ENCODE measurements around the gene WDFY2. TPM values are rescaled to one million over a fixed set of nuclear protein-coding genes. Genes with fewer than 3 reads are reported as not detected.

WDFY2 gene
- total and polyA plus RNA-seq, 10 of the 15 experiments (the other 5 are each of a cell fraction or from before 2014, with no cell fraction given): 2.1 to 13.0 (median 8.1) TPM

GRCh38 chr13:51665456-51665855 lies 81.2 kb downstream of the WDFY2 start:
- Histone ChIP-seq H3K4me3 (no peak overlapping the region), H3K36me3 (ENCODE audit: control insufficient read depth in 2 of 2, insufficient read depth in 2 of 2, low read length in 1 of 2) (no peaks in the 10 kb centered on the region), H4K20me1 (ENCODE audit: control insufficient read depth, insufficient read depth) (no peaks in the 10 kb centered on the region), H2AFZ (ENCODE audit: control insufficient read depth, low read depth, low read length) (no peak overlapping the region), H3K4me1 (ENCODE audit: control insufficient read depth, insufficient read depth, low read length) (no peaks in the 10 kb centered on the region), H3K27me3 (replicated peaks in 1 of 2; ENCODE audit: control insufficient read depth in 2 of 2, insufficient read depth in 2 of 2, low read length in 1 of 2) (no peaks in the 10 kb centered on the region), H3K27ac (ENCODE audit: control insufficient read depth, insufficient read depth) (no peak overlapping the region), H3K9me3 (replicated peaks; ENCODE audit: control insufficient read depth, insufficient read depth, low read length) (no peaks in the 10 kb centered on the region), H3K9ac (ENCODE audit: control insufficient read depth, insufficient read depth, low read length) (no peak overlapping the region), H3K79me2 (ENCODE audit: control insufficient read depth, insufficient read depth, low read length) (no peaks in the 10 kb centered on the region), H3K4me2 (ENCODE audit: control insufficient read depth, insufficient read depth) (no peak overlapping the region)
- RAD21 ChIA-PET (ENCODE audit: unreplicated experiment): interaction anchor here (1.4 kb wide), 1 partner anchor 10 kb away, joined by 4 read pairs; no protein-coding TSS in a partner anchor
- ATAC-seq (no peak), FAIRE-seq (no peak), DNase-seq (ENCODE audit: low read depth, low spot score) (no peak)
- POLR2A ChIA-PET: no interaction called here
- CTCF ChIA-PET: no interaction called here
- 100% methylated on average over 2 of the region's 2 CpGs for WGBS (ENCODE audit: insufficient coverage, insufficient replicate concordance, low lambda C conversion rate, missing lambda C conversion rate)
- intact Hi-C loops (cut with micrococcal nuclease; ENCODE audit: unreplicated experiment) (no loop called here), in situ Hi-C loops (cut with MboI) (no loop called here)
- no TSS peak for BruUV-seq (replicated peaks)
- no peak for TF ChIP-seq ETV6 (conservative IDR thresholded peaks at IDR 0.05 in 1 of 2, IDR thresholded peaks at IDR 0.05 in 1 of 2; ENCODE audit: borderline replicate concordance in 1 of 2, low read depth in 1 of 2)
- no peak for TF ChIP-seq RELA (IDR thresholded peaks at IDR 0.05; ENCODE audit: borderline replicate concordance, partially characterized antibody)
- no peak for TF ChIP-seq ZBED1 (IDR thresholded peaks at IDR 0.05; ENCODE audit: borderline replicate concordance)
- no peak for TF ChIP-seq HCFC1 (IDR thresholded peaks at IDR 0.05; ENCODE audit: low read length)
- no peak for TF ChIP-seq POLR2A (IDR thresholded peaks at IDR 0.05; ENCODE audit: low read depth, low read length)
- TF ChIP-seq ZNF274 (IDR thresholded peaks at IDR 0.05; ENCODE audit: insufficient read depth, insufficient read length): no peak
- TF ChIP-seq MEF2A (IDR thresholded peaks at IDR 0.05; ENCODE audit: insufficient read depth, low read depth, low read length): no peak
- TF ChIP-seq PKNOX1 (IDR thresholded peaks at IDR 0.05): no peak
- TF ChIP-seq NFXL1 (IDR thresholded peaks at IDR 0.05; ENCODE audit: borderline replicate concordance): no peak
- no peak for TF ChIP-seq SUPT20H (IDR thresholded peaks at IDR 0.05; ENCODE audit: borderline replicate concordance, control insufficient read depth, low read depth, low read length)
- SMC1A ChIA-PET (ENCODE audit: uncharacterized antibody, unreplicated experiment): interaction anchor here (1.4 kb wide), 1 partner anchor 16 kb away, joined by 4 read pairs; no protein-coding TSS in a partner anchor

All from GM12878 (cell line).